ENCODE results near the gene CTNNB1. TPM values are rescaled to one million over a fixed set of nuclear protein-coding genes. Genes with fewer than 3 reads are reported as not detected.

Gene CTNNB1
- total and polyA plus RNA-seq, 2 of the 13 experiments (the other 11 are each of a cell fraction or from before 2014, with no cell fraction given) = 398 to 489 TPM

- ATAC-seq (no peak), DNase-seq (ENCODE audit: low spot score) (no peak), FAIRE-seq (no peak)
- WGBS (ENCODE audit: low lambda C conversion rate) = 87% methylated on average over 2 of the region's 2 CpGs
- in situ Hi-C loops (cut with HindIII; ENCODE audit: extremely low pct_ligation_motif_present, low pct_unique_long_range_greater_than_20kb) = no loop called here
- no TSS peak for BruUV-seq (replicated peaks)
- Histone ChIP-seq H4K20me1 (ENCODE audit: insufficient read depth, low read length) (no peaks in the 10 kb centered on the region; the same call in 1 of the 2 replicates), H3K27ac (ENCODE audit: extremely low read length, insufficient read depth, low read length) (no peak overlapping the region), H3K27me3 (ENCODE audit: control insufficient read depth in 1 of 2, insufficient read depth in 2 of 2, low read length in 2 of 2) (no peaks in the 10 kb centered on the region), H3K4me3 (replicated peaks in 1 of 3; ENCODE audit: insufficient read depth in 1 of 3, low read depth in 2 of 3, low read length in 3 of 3) (no peak overlapping the region), H3K4me1 (ENCODE audit: insufficient read depth, low read length) (no peaks in the 10 kb centered on the region), H3K9ac (ENCODE audit: insufficient read depth, low read depth, low read length) (no peak overlapping the region), H3K4me2 (ENCODE audit: low read depth, low read length) (no peak overlapping the region), H3K9me3 (ENCODE audit: low read length) (no peaks in the 10 kb centered on the region), H3K36me3 (replicated peaks in 1 of 2; ENCODE audit: control insufficient read depth in 1 of 2, insufficient read depth in 2 of 2, low read length in 2 of 2) (peaks cover 27 to 58% of the 10 kb centered on the region in 2 experiments), H2AFZ (ENCODE audit: low read length) (no peak overlapping the region), H3K79me2 (ENCODE audit: insufficient read depth, low read length) (peaks cover 5% of the 10 kb centered on the region)
- intact Hi-C loops (cut with micrococcal nuclease; ENCODE audit: unreplicated experiment) = no loop called here
- POLR2A ChIA-PET = interaction anchor here (1.0 kb wide), 1 partner anchor 40 kb away, joined by 3 read pairs; the partner anchor contains the start of gene CTNNB1
- CTCF ChIA-PET (ENCODE audit: low intra/inter-chr PET ratio, low total read pairs) = no interaction called here
- no peak for TF ChIP-seq ZNF550 (CRISPR knock-in tag; IDR thresholded peaks at IDR 0.05; ENCODE audit: borderline replicate concordance)
Measured at GRCh38 chr3:41239587-41239986, 40.3 kb downstream of the CTNNB1 start.

DNA sequence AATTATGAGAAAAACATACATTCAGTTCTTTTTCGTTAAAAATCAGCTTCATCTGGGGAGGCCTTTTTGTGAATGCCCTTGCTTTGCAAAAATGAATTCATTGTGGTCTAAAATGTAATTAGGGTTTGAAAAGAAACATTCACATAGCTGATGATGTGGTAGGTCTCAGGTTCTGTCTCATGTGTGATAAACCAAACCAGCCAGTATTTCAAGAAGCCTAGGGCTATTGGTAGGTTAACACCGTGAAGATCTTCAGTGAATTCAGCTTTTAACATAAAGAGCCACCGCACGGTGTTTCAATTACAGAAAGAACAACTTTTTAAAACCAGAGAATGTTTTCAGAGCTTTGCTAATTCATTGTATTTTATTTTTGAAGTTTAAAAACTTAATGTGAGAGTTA lies 41.9 kb downstream of the CTNNB1 start:
- Histone ChIP-seq H3K9ac (ENCODE audit: insufficient read depth, low read depth, low read length) (no peak overlapping the region), H3K36me3 (replicated peaks in 1 of 2; ENCODE audit: control insufficient read depth in 1 of 2, insufficient read depth in 2 of 2, low read length in 2 of 2) (peaks cover 21 to 52% of the 10 kb centered on the region in 2 experiments), H3K9me3 (ENCODE audit: low read length) (no peaks in the 10 kb centered on the region), H3K4me1 (ENCODE audit: insufficient read depth, low read length) (peaks cover 6% of the 10 kb centered on the region), H3K4me2 (ENCODE audit: low read depth, low read length) (no peak overlapping the region), H3K79me2 (ENCODE audit: insufficient read depth, low read length) (peaks cover 5% of the 10 kb centered on the region), H3K27ac (ENCODE audit: extremely low read length, insufficient read depth, low read length) (no peak overlapping the region), H4K20me1 (ENCODE audit: insufficient read depth, low read length) (no peaks in the 10 kb centered on the region; the same call in 1 of the 2 replicates), H2AFZ (ENCODE audit: low read length) (no peak overlapping the region), H3K4me3 (replicated peaks in 1 of 3; ENCODE audit: insufficient read depth in 1 of 3, low read depth in 2 of 3, low read length in 3 of 3) (no peak overlapping the region), H3K27me3 (ENCODE audit: control insufficient read depth in 1 of 2, insufficient read depth in 2 of 2, low read length in 2 of 2) (no peaks in the 10 kb centered on the region)
- in situ Hi-C loops (cut with HindIII; ENCODE audit: extremely low pct_ligation_motif_present, low pct_unique_long_range_greater_than_20kb) = no loop called here
- 97% methylated on average over 4 of the region's 4 CpGs for WGBS (ENCODE audit: low lambda C conversion rate)
- DNase-seq (ENCODE audit: low spot score) (no peak), ATAC-seq (no peak), FAIRE-seq (no peak)
- ChIA-PET POLR2A (no interaction called here), CTCF (ENCODE audit: low intra/inter-chr PET ratio, low total read pairs) (no interaction called here)
- TF ChIP-seq PHF21A (CRISPR knock-in tag; IDR thresholded peaks at IDR 0.05) (no peak), ZNF331 (CRISPR knock-in tag; IDR thresholded peaks at IDR 0.05) (no peak), NFE2 (CRISPR knock-in tag; IDR thresholded peaks at IDR 0.05) (no peak), ZFX (CRISPR knock-in tag; IDR thresholded peaks at IDR 0.05; ENCODE audit: low read depth) (no peak), ZNF263 (CRISPR knock-in tag; IDR thresholded peaks at IDR 0.05) (no peak), RARA (CRISPR knock-in tag; IDR thresholded peaks at IDR 0.05) (no peak)
- TF ChIP-seq, protein P1, sequence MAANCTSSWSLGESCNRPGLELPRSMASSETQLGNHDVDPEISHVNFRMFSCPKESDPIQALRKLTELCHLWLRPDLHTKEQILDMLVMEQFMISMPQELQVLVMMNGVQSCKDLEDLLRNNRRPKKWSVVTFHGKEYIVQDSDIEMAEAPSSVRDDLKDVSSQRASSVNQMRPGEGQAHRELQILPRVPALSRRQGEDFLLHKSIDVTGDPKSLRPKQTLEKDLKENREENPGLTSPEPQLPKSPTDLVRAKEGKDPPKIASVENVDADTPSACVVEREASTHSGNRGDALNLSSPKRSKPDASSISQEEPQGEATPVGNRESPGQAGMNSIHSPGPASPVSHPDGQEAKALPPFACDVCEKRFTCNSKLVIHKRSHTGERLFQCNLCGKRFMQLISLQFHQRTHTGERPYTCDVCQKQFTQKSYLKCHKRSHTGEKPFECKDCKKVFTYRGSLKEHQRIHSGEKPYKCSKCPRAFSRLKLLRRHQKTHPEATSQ (CRISPR knock-in tag; IDR thresholded peaks at IDR 0.05; ENCODE audit: borderline replicate concordance) = no peak
- BruUV-seq (replicated peaks) = no TSS peak
- intact Hi-C loops (cut with micrococcal nuclease; ENCODE audit: unreplicated experiment) = loop anchor here (10.0 kb wide), 2 partner anchors 204 to 656 kb away; no protein-coding TSS in a partner anchor

Data from HepG2 (cell line).